RPMI8226 (cell line): ENCODE results near the gene TMEM37.

Experiments used
- DNase-seq: peaks from one replicate; pipeline ENCODE4 v3.0.0-alpha.2; 2015

TMEM37 gene

GRCh38 chr2:119481501-119482455 lies 50.1 kb downstream of the TMEM37 start:
- DNase-seq: no peak

DNA sequence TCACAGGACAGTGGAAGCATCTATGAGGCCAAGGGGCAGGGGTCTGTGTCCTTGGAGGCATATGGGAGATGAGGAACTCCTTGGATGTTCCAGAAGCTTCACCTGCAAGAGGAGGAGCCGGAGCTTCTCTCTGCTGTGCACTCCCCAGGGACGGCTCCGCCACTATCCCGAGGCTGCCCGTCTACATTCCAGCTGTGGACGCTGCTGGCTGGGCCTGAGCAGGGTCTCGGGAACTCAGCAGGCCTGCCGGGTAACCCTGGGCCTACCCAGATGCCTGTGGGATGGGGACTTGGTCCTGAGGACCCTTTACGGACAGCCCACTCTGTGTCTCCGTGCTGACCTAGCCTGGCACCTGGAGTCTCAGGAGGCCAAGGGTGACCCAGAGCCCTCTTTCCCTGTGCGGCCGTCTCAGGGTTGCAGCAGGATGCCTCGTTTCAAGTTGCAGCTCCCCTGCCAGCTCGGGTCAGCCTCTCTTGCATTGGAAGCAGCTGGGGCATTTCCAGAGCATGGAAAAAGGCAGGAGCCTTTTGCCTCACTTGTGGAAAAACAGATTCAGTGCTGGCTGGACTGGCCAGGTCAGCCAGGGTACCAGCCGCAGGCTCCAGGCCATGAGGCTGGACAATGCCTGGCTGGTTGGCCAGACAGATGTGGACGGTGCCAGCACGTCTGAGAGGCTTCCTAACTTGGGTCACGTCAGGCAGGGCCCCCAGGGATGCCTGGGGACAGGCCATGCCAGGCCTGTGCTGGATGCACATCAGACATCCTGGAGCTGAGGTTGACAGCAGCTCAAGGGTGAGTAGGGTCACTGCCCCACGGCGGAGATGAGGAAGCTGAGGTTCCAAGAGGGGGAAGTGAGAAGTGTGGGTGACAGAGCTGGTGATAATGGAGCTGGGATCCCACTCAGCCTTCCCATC lies 51.1 kb downstream of the TMEM37 start:
- no peak for DNase-seq

GRCh38 chr2:119483395-119483753 lies 51.7 kb downstream of the TMEM37 start:
- no peak for DNase-seq

GRCh38 chr2:119483896-119484718 lies 52.5 kb downstream of the TMEM37 start:
- DNase-seq: no peak

DNA sequence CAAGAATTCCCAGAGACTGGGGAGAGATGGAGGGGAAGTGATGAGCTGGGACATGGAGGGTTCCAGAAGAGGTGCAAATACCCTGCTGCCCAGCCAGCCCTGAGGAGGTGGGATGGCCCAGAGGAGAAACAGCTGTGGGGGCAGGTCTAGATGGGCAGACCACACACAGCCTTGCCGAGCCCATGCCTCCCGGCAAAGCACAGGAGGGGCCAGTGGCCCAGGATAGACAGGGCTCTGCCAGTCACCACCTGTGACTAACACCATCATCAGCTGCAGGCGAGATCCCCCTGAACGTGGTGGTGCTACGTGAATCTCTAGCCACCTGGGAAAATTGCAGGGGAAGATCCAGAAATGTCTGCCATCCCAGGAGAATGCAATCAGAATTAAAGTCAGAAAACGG lies 53.2 kb downstream of the TMEM37 start:
- no peak for DNase-seq

- no peak for DNase-seq
Observed at GRCh38 chr2:119485336-119486110, 53.9 kb downstream of the TMEM37 start.

- no peak for DNase-seq
Observed at GRCh38 chr2:119486196-119486827, 54.7 kb downstream of the TMEM37 start.

GRCh38 chr2:119486886-119487285 lies 55.2 kb downstream of the TMEM37 start:
- no peak for DNase-seq

DNA sequence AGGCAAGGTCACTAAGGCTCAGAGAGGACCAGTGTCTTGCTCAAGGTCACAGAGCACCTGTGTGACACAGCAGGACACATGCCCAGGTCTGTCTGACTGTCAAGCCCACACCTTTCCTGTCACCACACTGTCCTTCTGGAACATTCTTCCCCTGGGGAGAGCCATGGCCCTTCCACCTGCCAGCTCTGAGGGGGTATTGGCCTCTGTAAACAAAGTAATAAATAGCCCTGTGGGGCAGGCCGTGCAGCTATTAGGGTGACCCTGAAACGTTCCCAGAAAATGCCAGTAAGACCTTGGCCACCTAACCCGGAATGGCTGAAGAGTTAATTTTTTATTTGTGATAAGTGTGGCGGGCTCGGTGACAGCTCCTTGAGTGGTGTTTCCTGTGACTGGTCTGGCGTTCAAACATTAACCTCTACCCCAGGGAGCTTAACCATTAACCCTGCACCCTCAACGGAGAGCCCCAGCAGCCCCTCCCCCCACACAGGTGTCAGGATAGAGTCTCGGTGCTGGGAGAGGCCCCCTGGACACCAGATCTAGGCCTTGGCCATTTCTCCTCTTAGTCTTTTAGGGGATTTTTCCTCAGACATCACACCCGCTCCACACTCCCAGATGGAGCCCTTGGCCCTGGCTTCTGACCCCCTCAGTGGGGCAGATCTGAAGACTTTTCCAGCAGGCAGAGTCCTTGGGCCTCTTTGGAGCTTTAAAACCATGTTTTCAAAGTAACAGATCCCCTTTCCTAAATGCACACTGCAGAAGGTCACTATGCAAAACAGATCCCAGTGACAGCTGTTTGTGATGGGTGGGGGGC lies 56.0 kb downstream of the TMEM37 start:
- DNase-seq: no peak
